Endodermal cell (in vitro differentiated cells): ENCODE data around the gene EGFR. TPM values are rescaled to one million over a fixed set of nuclear protein-coding genes. Genes with fewer than 3 reads are reported as not detected.

Source experiments
- DNase-seq: peaks from one replicate; pipeline ENCODE4 v3.0.0-alpha.2; 2017
- H3K27ac ChIP-seq: 2 replicates; pipeline ENCODE4 v1.5.1; 2013; ENCODE audit warnings: mild to moderate bottlenecking, low read depth, low read length, moderate library complexity
- H3K27me3 ChIP-seq: 2 replicates; pipeline ENCODE4 v1.6.1; 2013; ENCODE audit warnings: mild to moderate bottlenecking, low read length, moderate library complexity; ENCODE audit not compliant: insufficient read depth, control insufficient read depth, poor library complexity, severe bottlenecking
- H3K36me3 ChIP-seq: 2 replicates; pipeline ENCODE4 v1.7.0; 2013; ENCODE audit warnings: mild to moderate bottlenecking, low read length, moderate library complexity; ENCODE audit not compliant: control insufficient read depth, insufficient read depth
- H3K4me1 ChIP-seq: one replicate; pipeline ENCODE4 v1.7.0; 2013; ENCODE audit warnings: low read length; ENCODE audit not compliant: control insufficient read depth, insufficient read depth
- H3K4me3 ChIP-seq: 2 replicates; pipeline ENCODE4 v1.5.1; 2013; ENCODE audit warnings: mild to moderate bottlenecking, low read length, moderate library complexity
- H3K9ac ChIP-seq: 2 replicates; pipeline ENCODE4 v1.6.1; 2013; ENCODE audit warnings: mild to moderate bottlenecking, low read length, moderate library complexity; ENCODE audit not compliant: poor library complexity, severe bottlenecking; ENCODE audit errors: extremely low read depth
- H3K9me3 ChIP-seq: 2 replicates; pipeline ENCODE4 v1.6.1; 2013; ENCODE audit warnings: mild to moderate bottlenecking, low read length, moderate library complexity; ENCODE audit not compliant: control insufficient read depth
- H3K27ac Mint-ChIP-seq: 2 replicates; pipeline ENCODE4 v1.8.0; 2020; ENCODE audit warnings: mixed read lengths
- H3K27me3 Mint-ChIP-seq: 2 replicates; pipeline ENCODE4 v1.8.0; 2021; ENCODE audit warnings: mild to moderate bottlenecking, mixed read lengths; ENCODE audit not compliant: insufficient read depth
- H3K36me3 Mint-ChIP-seq: 2 replicates; pipeline ENCODE4 v1.8.0; 2020; ENCODE audit warnings: low read depth, mixed read lengths
- H3K4me1 Mint-ChIP-seq: 2 replicates; pipeline ENCODE4 v1.8.0; 2020; ENCODE audit warnings: mixed read lengths
- H3K4me3 Mint-ChIP-seq: 2 replicates; pipeline ENCODE4 v1.8.0; 2020; ENCODE audit warnings: mild to moderate bottlenecking, moderate library complexity, mixed read lengths
- H3K9me3 Mint-ChIP-seq: 2 replicates; pipeline ENCODE4 v1.8.0; 2020; ENCODE audit warnings: mild to moderate bottlenecking, mixed read lengths
- CTCF ChIP-seq: fragments of 200-600 bp; sonication (generic); conservative IDR thresholded peaks from 2 replicates; pipeline ENCODE4 v1.5.0; 2021; ENCODE audit warnings: antibody characterized with exemption, mild to moderate bottlenecking
- WGBS, 2 experiments: methylation state at CpG; one replicate each; pipeline versions ENCODE4 v1.1.5 to v1.1.7; 2013; ENCODE audit warnings: missing lambda C conversion rate in 2 of 2, mixed read lengths in 1 of 2; ENCODE audit not compliant: insufficient coverage in 1 of 2, insufficient read length in 1 of 2; 5-methylcytosine and 5-hydroxymethylcytosine counted together
- total RNA-seq, 2 donors: library from RNA; stranded (reverse); fragmentation: NEBNext Ultra II Directional in 1 of 2; extraction: Animal tissue kit (Norgen Biotek cat#: 25700) in 1 of 2; gene quantifications; 2 replicates in 1 of 2; 3 replicates in 1 of 2; pipeline ENCODE4 v1.2.1, GENCODE V29; 2021

EGFR gene
- total RNA-seq, 2 donors from 2014 or later: 5.0 to 5.8 TPM

- H3K4me3 Mint-ChIP-seq: no peak overlapping the region
- H3K4me3 ChIP-seq: no peak overlapping the region
- TF ChIP-seq CTCF: no peak
- 91 to 95% methylated on average over 6 to 9 of the region's 9 CpGs for WGBS, 2 experiments
- H3K36me3 ChIP-seq: no peaks in the 10 kb centered on the region
- DNase-seq: no peak
- no peak overlapping the region for H3K27ac Mint-ChIP-seq
- no peaks in the 10 kb centered on the region for H3K9me3 ChIP-seq
- H3K4me1 ChIP-seq: peaks cover 17% of the 10 kb centered on the region
- H3K9ac ChIP-seq: no peak overlapping the region
- no peaks in the 10 kb centered on the region for H3K36me3 Mint-ChIP-seq
- peaks cover 30% of the 10 kb centered on the region for H3K4me1 Mint-ChIP-seq
- H3K9me3 Mint-ChIP-seq: no peaks in the 10 kb centered on the region
- no peak overlapping the region for H3K27ac ChIP-seq
- no peaks in the 10 kb centered on the region for H3K27me3 Mint-ChIP-seq
- H3K27me3 ChIP-seq: no peaks in the 10 kb centered on the region
These were observed 51.5 kb downstream of the EGFR start for GRCh38 chr7:55070271-55070743.

GRCh38 chr7:55070854-55071253 lies 52.0 kb downstream of the EGFR start:
- H3K4me1 Mint-ChIP-seq: peaks cover 26% of the 10 kb centered on the region

GRCh38 chr7:55071411-55072175 lies 52.8 kb downstream of the EGFR start:
- H3K27ac Mint-ChIP-seq: no peak overlapping the region
- WGBS, 2 experiments: 83 to 92% methylated on average over 4 to 5 of the region's 7 CpGs
- TF ChIP-seq CTCF: no peak
- H3K4me1 Mint-ChIP-seq: peaks cover 18% of the 10 kb centered on the region
- no peaks in the 10 kb centered on the region for H3K9me3 Mint-ChIP-seq
- Histone ChIP-seq H3K4me3 (no peak overlapping the region), H3K4me1 (peaks cover 8% of the 10 kb centered on the region), H3K27ac (no peak overlapping the region), H3K27me3 (no peaks in the 10 kb centered on the region), H3K9ac (no peak overlapping the region), H3K36me3 (no peaks in the 10 kb centered on the region), H3K9me3 (no peaks in the 10 kb centered on the region)
- H3K4me3 Mint-ChIP-seq: no peak overlapping the region
- no peak for DNase-seq
- H3K27me3 Mint-ChIP-seq: no peaks in the 10 kb centered on the region
- H3K36me3 Mint-ChIP-seq: no peaks in the 10 kb centered on the region

More at GRCh38 chr7:55070854-55071253, 52.0 kb downstream of the EGFR start:
- no peaks in the 10 kb centered on the region for H3K9me3 ChIP-seq
- no peak for TF ChIP-seq CTCF
- no peaks in the 10 kb centered on the region for H3K36me3 Mint-ChIP-seq
- WGBS, 2 experiments: 92 to 93% methylated on average over 2 to 8 of the region's 8 CpGs
- no peak overlapping the region for H3K4me3 Mint-ChIP-seq
- no peak overlapping the region for H3K27ac ChIP-seq
- no peak for DNase-seq
- H3K36me3 ChIP-seq: no peaks in the 10 kb centered on the region
- peaks cover 14% of the 10 kb centered on the region for H3K4me1 ChIP-seq
- H3K27me3 Mint-ChIP-seq: no peaks in the 10 kb centered on the region
- no peak overlapping the region for H3K9ac ChIP-seq
- H3K27ac Mint-ChIP-seq: no peak overlapping the region
- no peaks in the 10 kb centered on the region for H3K9me3 Mint-ChIP-seq
- H3K4me3 ChIP-seq: no peak overlapping the region
- no peaks in the 10 kb centered on the region for H3K27me3 ChIP-seq
